Measurements from ENCODE around the gene MB21D2. TPM values are rescaled to one million over a fixed set of nuclear protein-coding genes. Genes with fewer than 3 reads are reported as not detected.
A peak's percentile ranks its signal among the peaks of the same experiment; 100 is the strongest.

The MB21D2 gene
- total and polyA plus RNA-seq, 2 of the 8 experiments (the other 6 are each of a cell fraction or from before 2014, with no cell fraction given) = 10.0 to 21.0 TPM

DNA sequence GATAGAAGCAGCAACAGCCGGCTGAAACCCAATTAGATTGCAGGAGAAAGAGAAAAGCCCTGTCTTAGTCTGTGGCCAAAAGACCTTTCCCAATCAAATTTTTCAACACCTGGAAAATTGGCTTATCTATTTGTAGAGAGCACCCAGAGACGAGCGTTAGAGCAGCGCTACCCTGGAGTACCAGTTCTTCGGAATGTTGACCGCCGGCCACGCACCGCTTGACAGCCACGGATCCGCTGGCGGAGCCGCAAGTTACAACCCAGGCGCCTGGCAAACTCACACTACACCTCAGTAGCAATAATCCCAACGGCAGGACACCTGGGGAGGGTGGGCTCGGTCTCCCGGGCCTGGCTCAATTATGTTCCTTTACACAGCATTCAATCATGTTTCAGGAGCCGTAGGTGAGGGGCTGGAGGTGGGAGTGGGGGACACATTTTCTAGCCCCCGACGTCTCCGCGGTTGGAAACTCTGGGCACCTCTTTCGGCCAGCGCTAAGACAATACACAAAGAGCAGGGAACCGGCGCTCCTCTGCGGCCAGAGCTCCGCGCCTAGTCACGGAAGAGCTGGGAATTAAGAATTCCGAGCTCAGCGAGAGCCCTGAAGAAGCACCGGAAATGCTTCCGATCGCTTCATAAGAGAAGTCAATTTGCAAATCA, 1.2 kb downstream of the MB21D2 start:
- H3K27ac ChIP-seq (ENCODE audit: low read depth, low read length) = peak overlapping the region; percentile 88; the same call in 1 of the 2 replicates
- peak overlapping the region; percentile 89 to 98 (median 92) for H3K4me3 ChIP-seq (ENCODE audit: extremely low read depth in 1 of 4, insufficient read depth in 2 of 4, low read depth in 3 of 4, low read length in 4 of 4)
- 1% methylated on average over 33 of the region's 35 CpGs; no CpG with 5 or more reads in 1 of the 2 experiments for WGBS, 2 experiments (ENCODE audit: extremely low coverage in 1 of 2, insufficient coverage in 1 of 2, insufficient read length in 1 of 2, insufficient replicate concordance in 2 of 2, low coverage in 1 of 2, low lambda C conversion rate in 2 of 2, missing lambda C conversion rate in 1 of 2)
- peaks cover 0 to 24% (median 15%) of the 10 kb centered on the region in 4 experiments; a peak in 4 of 7 replicates for H3K4me1 ChIP-seq (replicated peaks in 1 of 4; ENCODE audit: control insufficient read depth in 3 of 4, insufficient read depth in 4 of 4, low read length in 3 of 4)
- H3K36me3 ChIP-seq (ENCODE audit: control insufficient read depth in 2 of 4, insufficient read depth in 4 of 4, low read length in 3 of 4) = no peaks in the 10 kb centered on the region
- H2BK5ac ChIP-seq (ENCODE audit: low read depth, low read length) = peak overlapping the region; percentile 97
- peak overlapping the region; percentile 38; the same call in 1 of the 2 replicates for H4K8ac ChIP-seq (ENCODE audit: extremely low read depth, insufficient read depth, low read length)
- peak overlapping the region; percentile 57 to 91 (median 78) for H3K9ac ChIP-seq (replicated peaks in 1 of 4; ENCODE audit: extremely low read depth in 1 of 4, low read depth in 3 of 4, low read length in 3 of 4)
- H3K23ac ChIP-seq (ENCODE audit: insufficient read length) = no peak overlapping the region
- H2BK12ac ChIP-seq (ENCODE audit: low read depth, low read length) = peak overlapping the region; percentile 10; the same call in 1 of the 2 replicates
- H3K27me3 ChIP-seq (replicated peaks in 1 of 4; ENCODE audit: control insufficient read depth in 3 of 4, extremely low read depth in 1 of 4, insufficient read depth in 3 of 4, low read length in 3 of 4) = no peaks in the 10 kb centered on the region; a peak in 1 of 7 replicates
- ChIA-PET CTCF (ENCODE audit: partially characterized antibody) (interaction anchor here (0.6 to 6.1 kb wide), 10 partner anchors 21 to 504 kb away, joined by 3 to 60 read pairs (median 3); no protein-coding TSS in a partner anchor), POLR2A (ENCODE audit: partially characterized antibody) (interaction anchor here (0.6 to 2.8 kb wide), 10 partner anchors 9 to 117 kb away, joined by 3 to 17 read pairs (median 5); no protein-coding TSS in a partner anchor)
- H3K56ac ChIP-seq (replicated peaks; ENCODE audit: insufficient read length, low read depth, low read length) = peak overlapping the region; percentile 70
- peak overlapping the region; percentile 86 for H2BK120ac ChIP-seq (replicated peaks; ENCODE audit: low read depth, low read length)
- no peak overlapping the region for H2AFZ ChIP-seq (ENCODE audit: low read length)
- H3K79me2 ChIP-seq (ENCODE audit: control insufficient read depth in 1 of 2, insufficient read depth in 2 of 2, low read length in 2 of 2) = peaks cover 24 to 43% of the 10 kb centered on the region in 2 experiments
- no peak overlapping the region for H3K14ac ChIP-seq (ENCODE audit: insufficient read length)
- peak overlapping the region; percentile 72 to 96 for H3K4me2 ChIP-seq (ENCODE audit: insufficient read depth in 1 of 2, low read depth in 2 of 2, low read length in 2 of 2)
- peak overlapping the region; percentile 62; the same call in 1 of the 2 replicates for H2BK20ac ChIP-seq (ENCODE audit: low read length)
- peaks cover 2% of the 10 kb centered on the region; the same call in 1 of the 2 replicates for H3K79me1 ChIP-seq (ENCODE audit: low read depth, low read length)
- H4K91ac ChIP-seq (replicated peaks; ENCODE audit: insufficient read length, low read length) = peak overlapping the region; percentile 83
- H3K9me3 ChIP-seq (ENCODE audit: insufficient read depth in 2 of 2, low read depth in 1 of 2, low read length in 1 of 2) = no peaks in the 10 kb centered on the region
- peaks cover 6 to 7% of the 10 kb centered on the region in 2 experiments for H4K20me1 ChIP-seq (replicated peaks in 1 of 2; ENCODE audit: control insufficient read depth in 1 of 2, insufficient read depth in 2 of 2, low read length in 2 of 2)
- peak overlapping the region; percentile 13 for H4K5ac ChIP-seq (ENCODE audit: insufficient read length, low read depth, low read length)
- peak overlapping the region; percentile 96 for H3K18ac ChIP-seq (ENCODE audit: extremely low read depth, low read length)
- peaks cover 15% of the 10 kb centered on the region; the same call in 1 of the 2 replicates for H3K23me2 ChIP-seq (ENCODE audit: low read depth, low read length)
- H3K4ac ChIP-seq (replicated peaks; ENCODE audit: insufficient read length, low read depth, low read length) = peak overlapping the region; percentile 50
- no peak overlapping the region for H2BK15ac ChIP-seq (ENCODE audit: low read length)
- no peak overlapping the region for H2AK5ac ChIP-seq (ENCODE audit: low read depth, low read length)
- DNase-seq (ENCODE audit: low read depth in 1 of 2, low spot score in 2 of 2) = peak; percentile 70 to 74
- FAIRE-seq = no peak
- TF ChIP-seq GTF2F1 (IDR thresholded peaks at IDR 0.05; ENCODE audit: borderline replicate concordance, low read depth, low read length) = no peak
- TF ChIP-seq, protein P1, sequence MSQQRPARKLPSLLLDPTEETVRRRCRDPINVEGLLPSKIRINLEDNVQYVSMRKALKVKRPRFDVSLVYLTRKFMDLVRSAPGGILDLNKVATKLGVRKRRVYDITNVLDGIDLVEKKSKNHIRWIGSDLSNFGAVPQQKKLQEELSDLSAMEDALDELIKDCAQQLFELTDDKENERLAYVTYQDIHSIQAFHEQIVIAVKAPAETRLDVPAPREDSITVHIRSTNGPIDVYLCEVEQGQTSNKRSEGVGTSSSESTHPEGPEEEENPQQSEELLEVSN (IDR thresholded peaks at IDR 0.05) = no peak
- TF ChIP-seq CHD2 (IDR thresholded peaks at IDR 0.05; ENCODE audit: low read length) = no peak
- TF ChIP-seq MAFK (IDR thresholded peaks at IDR 0.05; ENCODE audit: low read depth, low read length) = no peak
- TF ChIP-seq CEBPB (IDR thresholded peaks at IDR 0.05; ENCODE audit: low read depth, low read length) = no peak
- TF ChIP-seq ZNF274 (IDR thresholded peaks at IDR 0.05; ENCODE audit: borderline replicate concordance, extremely low read depth, low read length) = no peak
- peak; percentile 59; the same call in 1 of the 2 replicates for TF ChIP-seq TAF1 (IDR thresholded peaks at IDR 0.05; ENCODE audit: low read depth, low read length)
- peak; percentile 82 for TF ChIP-seq NANOG (IDR thresholded peaks at IDR 0.05; ENCODE audit: insufficient read depth, low read depth, low read length, poor library complexity, severe bottlenecking)
- peak in 1 of 2 experiments; percentile 23; a peak in 1 of 3 replicates for TF ChIP-seq POLR2A (IDR thresholded peaks at IDR 0.05; ENCODE audit: control extremely low read depth in 1 of 2, low read depth in 2 of 2, low read length in 2 of 2)
- TF ChIP-seq HDAC6 (IDR thresholded peaks at IDR 0.05; ENCODE audit: low read depth, low read length) = no peak
- no peak for TF ChIP-seq CBX8 (IDR thresholded peaks at IDR 0.05; ENCODE audit: borderline replicate concordance, low read depth, low read length)
- TF ChIP-seq RXRA (IDR thresholded peaks at IDR 0.05; ENCODE audit: insufficient read depth, low read depth, low read length) = no peak

Data from H1 (cell line).